GM04503 (cell line): ENCODE results near the gene UTS2R.

Experiments
- DNase-seq: peaks from one replicate; pipeline ENCODE4 v3.0.0-alpha.2; 2012; ENCODE audit warnings: low read depth

Gene UTS2R

DNA sequence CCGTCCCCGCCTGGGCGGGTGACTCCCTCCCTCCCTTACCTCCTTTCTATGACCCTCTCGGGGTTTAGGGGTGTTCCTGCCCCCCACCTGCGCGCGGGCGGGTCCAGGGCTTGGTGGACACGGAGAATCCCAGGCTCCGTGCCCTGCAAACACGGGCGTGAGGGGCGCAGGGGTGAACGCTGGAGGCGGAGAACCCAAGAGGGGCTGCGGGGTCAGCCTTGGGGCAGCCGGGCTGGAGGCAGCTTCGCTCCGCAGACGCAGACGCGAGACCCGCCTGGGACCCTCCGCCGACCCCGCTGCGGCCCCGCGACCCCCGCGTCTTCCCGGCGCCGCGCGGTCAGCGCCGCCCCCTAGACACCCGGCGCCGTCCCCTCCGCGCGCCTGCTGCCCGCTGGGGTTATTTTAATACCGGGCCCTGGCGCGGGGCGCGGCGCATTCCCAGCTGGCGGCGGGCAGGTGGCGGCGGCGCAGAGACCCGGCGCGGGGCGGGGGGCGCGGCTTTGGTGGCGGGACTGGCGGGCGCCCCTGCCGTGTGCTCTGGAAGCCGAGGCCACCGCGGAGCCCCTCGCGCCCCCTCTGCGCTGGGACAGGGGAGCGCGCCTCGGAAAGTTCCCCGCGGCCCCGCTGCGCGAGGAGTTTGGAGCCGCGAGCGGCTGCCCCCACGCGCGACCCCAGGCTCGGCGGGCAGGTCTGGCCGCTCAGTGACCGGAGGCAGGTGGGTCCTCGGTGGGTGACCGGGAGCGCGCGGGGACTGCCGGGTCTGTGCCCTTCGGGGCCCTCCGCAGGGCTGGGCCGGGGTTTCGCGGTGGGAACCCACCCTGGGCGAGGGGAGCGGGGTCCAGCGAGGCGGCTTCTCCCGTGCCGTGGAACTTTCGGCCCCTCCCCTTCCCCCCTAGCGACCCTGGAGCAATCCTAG, at the start of gene UTS2R:
TSS of gene UTS2R (plus strand) at position 433 of the 916 bp plus-strand sequence. CDS start 2,560 bp downstream, outside the sequence.
- no peak for DNase-seq

DNA sequence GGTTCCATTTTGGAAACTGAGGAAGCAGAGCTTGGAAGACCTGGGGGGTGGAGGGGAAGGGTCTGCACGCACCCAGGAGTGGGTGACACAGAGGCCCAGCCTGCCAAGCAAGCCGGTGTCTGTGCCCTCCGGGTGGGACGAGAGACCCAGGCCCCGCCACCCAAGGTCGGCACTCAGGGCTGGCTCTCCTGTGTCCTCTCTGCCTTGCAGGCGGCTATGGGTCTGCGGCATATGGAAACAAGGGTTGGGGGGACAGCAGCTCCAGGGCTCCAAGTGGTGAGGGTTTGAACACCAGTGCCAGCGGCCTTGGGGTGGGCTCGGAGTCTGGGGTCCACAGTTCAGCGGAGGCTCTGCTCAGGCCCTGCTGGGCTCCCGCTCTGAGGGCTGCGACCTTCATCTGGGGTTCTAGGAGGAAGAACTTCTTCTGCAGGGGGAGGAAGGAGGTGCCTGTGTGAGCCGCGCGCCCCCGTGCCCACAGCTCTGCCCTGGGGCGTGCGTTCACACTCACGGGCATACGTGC, 49.6 kb upstream of the UTS2R start:
- DNase-seq = no peak

- no peak for DNase-seq
Measured at GRCh38 chr17:82322526-82323453, 48.8 kb upstream of the UTS2R start.

GRCh38 chr17:82323514-82324234, 47.9 kb upstream of the UTS2R start:
- DNase-seq = no peak

- no peak for DNase-seq
Measured at GRCh38 chr17:82324566-82325285, 46.8 kb upstream of the UTS2R start.

GRCh38 chr17:82325286-82326180, 46.0 kb upstream of the UTS2R start:
- DNase-seq = no peak

DNA sequence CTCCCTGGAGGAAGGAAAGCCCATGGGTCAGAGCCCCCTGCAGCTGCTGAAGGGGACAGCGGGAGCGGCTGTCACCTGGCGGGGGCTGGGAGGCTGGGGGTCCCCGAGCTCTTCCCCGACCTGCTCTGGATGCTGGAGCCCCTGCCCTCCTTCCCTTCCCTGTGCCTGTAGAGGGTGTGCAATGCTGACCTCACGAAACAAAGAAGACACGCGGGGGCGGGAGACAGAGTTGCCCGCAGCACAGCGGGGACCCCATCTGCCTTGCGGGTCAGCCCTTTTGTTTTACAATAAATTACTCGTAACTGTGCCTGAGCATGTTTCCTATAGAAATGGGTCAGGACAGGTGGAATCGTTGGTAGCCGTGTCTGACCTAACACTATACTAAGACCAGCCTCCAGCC, 44.3 kb upstream of the UTS2R start:
- DNase-seq = no peak

GRCh38 chr17:82327757-82328140, 43.8 kb upstream of the UTS2R start:
- no peak for DNase-seq

GRCh38 chr17:82328141-82328993, 43.2 kb upstream of the UTS2R start:
- no peak for DNase-seq

DNA sequence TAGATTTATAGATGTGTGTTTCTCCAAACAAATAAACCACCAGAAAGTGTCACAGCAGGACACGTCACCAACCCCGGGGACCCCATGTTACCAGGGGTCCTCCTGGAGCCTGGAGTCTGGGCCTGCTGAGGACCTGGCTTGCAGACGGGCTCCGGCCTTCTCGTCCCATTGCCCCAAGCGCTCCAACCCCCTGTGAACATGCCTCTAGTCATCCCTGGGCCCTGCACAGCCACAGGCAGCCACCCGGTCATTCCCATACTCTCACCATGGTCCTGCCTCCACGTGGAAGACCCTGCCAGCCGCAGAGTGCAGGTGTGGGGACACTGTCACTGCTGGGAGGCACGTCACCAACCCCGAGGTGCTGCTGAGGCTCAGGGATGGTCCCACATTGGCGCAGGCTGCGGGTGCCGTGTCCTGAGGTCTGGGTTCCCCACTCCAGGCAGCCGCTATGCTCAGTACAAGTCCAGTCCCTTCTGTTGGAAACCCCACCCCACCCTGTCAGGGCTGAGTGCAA, 42.5 kb upstream of the UTS2R start:
- DNase-seq = no peak

DNA sequence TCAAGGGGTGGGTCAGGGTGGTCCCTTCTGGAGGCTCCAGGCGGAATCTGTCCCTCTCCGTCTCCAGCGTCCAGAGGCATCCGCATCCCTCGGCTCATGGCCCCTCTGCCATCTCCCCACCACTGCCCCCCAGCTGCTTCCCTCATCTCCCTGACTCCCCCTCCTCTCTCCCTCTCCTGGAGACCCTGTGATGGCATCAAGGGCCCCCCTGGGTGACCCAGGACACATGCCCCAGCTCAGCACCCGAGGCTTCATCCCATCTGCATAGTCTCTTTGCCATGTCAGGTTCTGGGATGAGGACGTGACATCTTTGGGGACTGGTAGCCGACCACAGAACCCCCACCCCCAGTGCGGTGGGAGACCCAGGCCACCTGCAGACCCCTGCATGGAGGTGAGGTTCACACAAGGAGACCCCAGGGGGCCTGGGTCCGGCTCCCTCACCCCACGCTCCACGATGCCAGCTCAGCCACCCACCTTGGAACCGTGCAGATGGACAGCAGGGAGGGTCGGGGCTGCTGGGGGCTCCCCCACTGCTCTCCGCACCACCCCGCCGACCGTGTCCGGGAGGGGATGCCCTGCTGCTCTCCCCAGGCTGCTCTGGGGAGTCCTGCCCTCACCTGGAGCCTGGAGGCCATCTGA, 41.8 kb upstream of the UTS2R start:
- no peak for DNase-seq

DNA sequence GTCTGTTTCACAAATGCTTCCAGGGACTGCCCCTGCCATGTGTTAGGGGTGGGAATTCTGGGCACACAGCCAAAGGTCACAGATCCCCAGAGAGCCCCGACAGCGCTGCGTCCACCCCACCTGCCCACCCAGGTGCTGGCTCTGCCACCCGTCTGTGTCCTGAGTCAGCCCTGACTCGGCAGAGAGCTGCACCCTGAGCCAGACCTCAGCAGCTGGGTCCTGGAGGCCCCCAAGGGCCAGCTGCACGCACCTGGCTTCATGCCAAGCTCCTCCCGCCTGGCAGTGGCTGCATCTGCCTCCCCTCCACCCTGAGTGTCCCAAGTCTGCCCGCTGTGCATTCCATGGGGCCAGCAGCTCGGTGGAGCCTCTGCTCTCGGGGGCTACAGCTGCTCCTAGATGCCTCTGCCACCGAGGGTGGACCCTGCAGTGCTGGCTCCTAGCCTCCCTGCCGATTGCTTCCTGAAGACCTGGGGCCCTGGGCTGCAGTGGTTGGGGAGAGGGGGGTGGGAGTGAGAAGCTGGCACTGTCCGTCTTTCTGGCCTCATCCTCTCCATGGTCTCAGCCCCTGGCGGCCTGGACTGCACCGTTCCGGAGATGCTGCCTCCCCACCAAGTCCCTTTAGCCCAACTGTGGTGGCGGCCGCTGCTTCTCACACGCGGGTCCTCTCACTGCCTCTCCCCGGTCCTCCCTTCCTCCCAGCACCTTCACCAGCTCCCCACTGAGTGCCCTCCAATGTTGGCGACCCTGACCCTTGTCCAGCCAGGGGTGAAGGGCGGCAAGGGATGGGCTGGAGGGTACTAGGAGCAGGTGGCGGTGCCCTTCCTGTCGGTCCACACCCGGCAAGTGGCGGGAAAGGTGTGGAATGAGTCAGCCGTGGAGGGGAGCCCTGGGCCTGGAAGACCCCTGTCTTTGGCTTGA, 41.0 kb upstream of the UTS2R start:
- DNase-seq = no peak

DNA sequence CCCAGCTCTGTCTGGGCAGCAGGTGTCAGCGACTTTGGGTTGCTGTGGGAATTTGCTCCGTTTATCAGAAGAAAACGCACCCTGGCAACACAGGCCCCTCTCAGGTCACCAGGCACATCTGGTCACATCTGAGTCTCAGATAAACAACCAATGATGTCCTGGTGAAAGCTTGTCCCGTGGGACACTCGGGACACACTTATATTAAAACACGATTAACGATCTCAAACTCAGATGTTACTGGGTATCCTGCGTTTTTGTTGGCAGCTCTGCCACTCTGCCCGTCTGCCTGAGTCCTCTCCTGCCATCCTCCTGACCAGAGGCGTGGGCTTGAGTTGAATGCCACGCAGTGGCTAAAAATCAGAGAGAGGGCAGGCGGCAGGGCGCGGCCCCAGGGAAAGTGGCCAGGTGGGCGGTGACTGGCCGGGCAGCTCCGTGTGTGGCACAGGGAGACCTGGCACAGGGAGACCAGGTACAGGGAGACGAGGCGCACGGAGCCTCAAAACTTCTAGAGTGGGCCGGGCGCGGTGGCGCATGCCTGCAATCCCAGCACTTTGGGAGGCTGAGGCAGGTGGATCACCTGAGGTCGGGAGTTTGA, 40.1 kb upstream of the UTS2R start:
- no peak for DNase-seq

DNA sequence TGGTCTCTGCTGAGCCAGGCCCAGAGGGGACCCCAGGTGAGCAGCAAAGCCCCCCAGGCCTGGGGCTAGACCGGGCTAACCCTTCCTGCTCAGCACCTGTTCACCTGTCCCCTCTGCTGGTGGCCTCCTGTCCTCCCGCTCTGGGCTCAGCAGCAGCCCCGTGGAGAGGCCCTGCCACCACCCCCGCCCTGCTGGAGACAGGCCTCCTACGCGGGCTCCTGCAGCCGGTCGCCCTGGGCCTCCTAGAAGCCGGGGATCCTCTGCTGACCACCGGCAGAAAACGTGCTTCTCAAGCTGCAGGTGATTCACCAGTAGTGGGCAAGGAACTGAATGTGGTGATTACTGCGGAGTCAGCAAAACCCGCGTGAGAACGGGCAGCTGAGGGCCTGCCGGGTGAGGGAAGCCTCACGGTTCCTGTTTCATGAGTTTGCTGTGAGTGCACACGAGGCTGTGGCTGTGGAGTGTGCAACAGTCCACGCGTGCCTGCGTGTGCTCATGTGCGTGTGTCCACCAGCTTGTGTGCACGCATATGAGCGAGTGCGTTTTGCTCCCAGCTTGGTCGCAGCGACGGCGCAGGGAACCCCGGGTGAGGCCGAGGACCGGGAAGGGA, 38.8 kb upstream of the UTS2R start:
- no peak for DNase-seq

- DNase-seq = no peak
Measured at GRCh38 chr17:82333279-82334171, 38.0 kb upstream of the UTS2R start, which contains the start of gene SECTM1. Gene SECTM1, minus strand, starts transcription at chr17:82333766. Its CDS starts 6,526 bp downstream, at chr17:82327240.
